HG02943 (cell line): Measurements from ENCODE around the gene EPHB2.

Experiments
- ATAC-seq: cut with Tn5 transposase; IDR thresholded peaks from one replicate; pipeline ENCODE4 v1.9.1; 2021; ENCODE audit warnings: mild to moderate bottlenecking, low read depth, moderate library complexity; ENCODE audit not compliant: unreplicated experiment

Gene EPHB2

GRCh38 chr1:22747735-22748073 lies 37.1 kb downstream of the EPHB2 start:
- ATAC-seq, result no peak

- no peak for ATAC-seq
Measured at GRCh38 chr1:22749503-22749902, 38.9 kb downstream of the EPHB2 start.

- no peak for ATAC-seq
Measured at GRCh38 chr1:22749919-22750684, 39.5 kb downstream of the EPHB2 start.

- no peak for ATAC-seq
Measured at GRCh38 chr1:22750685-22751051, 40.0 kb downstream of the EPHB2 start.

- no peak for ATAC-seq
Measured at GRCh38 chr1:22751124-22751531, 40.5 kb downstream of the EPHB2 start.

GRCh38 chr1:22752339-22752738 lies 41.7 kb downstream of the EPHB2 start:
- no peak for ATAC-seq

DNA sequence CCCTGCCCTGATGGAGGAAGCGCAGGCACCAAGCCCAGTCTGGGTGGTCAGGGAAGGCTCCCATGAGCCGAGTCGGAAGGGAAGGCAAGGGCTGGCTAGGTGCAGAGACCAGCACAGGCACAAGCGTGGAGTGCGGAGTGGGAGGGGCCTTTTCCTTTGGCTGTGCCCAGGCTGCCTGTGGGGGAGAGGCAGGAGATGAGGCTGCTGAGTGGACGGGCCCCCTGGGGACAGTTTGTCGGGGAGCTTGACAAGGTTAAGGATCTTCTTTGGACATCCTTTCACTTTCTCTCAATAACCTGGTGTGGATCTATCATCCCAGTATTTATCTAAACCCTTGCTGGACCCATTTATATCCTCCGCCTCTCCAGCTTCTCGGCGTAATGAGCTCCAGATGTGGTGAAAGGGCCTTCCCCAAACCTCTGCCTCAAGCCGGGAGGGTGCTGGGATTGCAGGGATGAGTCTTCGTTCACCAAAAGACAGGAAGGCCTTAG lies 42.9 kb downstream of the EPHB2 start:
- no peak for ATAC-seq

GRCh38 chr1:22754106-22754768 lies 43.6 kb downstream of the EPHB2 start:
- no peak for ATAC-seq

GRCh38 chr1:22754824-22755223 lies 44.2 kb downstream of the EPHB2 start:
- no peak for ATAC-seq

DNA sequence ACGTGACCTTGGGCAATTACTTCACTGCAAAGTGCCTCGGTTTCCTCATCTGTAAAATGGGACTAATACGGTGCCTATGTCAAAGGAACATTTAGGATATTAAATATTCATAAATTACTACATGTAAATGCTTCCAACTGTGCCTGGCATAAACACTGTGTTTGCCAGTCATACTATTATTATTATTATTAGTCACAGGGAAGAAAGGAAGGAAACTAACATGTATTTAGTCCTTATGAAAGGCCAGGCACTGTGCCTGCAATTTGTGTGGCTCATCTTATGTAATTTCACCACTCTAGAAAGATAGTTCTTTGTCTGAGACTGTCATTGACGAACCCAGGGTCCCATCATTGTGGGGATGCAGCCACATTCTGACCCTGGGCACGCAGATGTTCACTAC lies 45.0 kb downstream of the EPHB2 start:
- ATAC-seq, result no peak

- ATAC-seq, result no peak
Measured at GRCh38 chr1:22756125-22756735, 45.6 kb downstream of the EPHB2 start.

DNA sequence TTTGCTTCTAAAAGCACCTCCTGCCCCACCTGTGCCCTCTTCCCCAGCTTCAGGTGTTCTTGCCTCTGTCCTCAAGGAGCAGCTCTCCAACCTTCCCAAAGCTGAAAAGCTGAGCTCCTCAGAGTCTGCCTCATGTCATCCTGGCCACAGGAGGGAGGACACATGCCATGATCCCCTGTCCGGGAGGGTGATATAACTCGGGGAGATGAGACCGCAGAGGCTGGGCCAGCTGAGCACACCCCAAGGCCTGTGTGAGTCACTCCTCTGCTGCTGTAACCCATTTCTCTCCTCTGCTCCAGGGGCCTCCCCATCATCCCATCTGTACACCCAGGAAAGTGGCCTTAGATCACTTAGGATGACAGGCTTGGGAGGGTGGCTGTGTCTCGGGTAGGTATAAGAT lies 49.8 kb downstream of the EPHB2 start:
- no peak for ATAC-seq

- ATAC-seq, result no peak
Measured at GRCh38 chr1:22761101-22761500, 50.5 kb downstream of the EPHB2 start.

DNA sequence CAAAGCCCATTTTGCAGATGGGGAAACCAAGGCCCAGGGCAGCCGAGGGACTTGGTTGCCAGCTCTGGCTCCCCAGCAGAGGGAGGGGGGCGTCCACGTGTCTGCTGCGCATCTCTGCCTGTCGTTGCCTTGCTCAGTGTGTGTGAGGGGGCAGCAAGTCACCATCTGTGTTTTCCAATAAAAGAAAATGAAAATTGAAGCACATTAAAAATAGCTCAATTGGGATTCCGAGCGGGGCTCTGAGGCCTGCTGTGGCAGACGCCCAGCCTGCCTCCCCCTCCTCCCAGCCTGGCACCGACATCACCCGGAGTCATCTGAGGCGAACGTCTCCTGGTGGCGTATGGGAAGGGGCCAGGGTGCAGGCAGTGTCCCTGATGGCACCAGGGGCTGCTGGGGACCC lies 51.2 kb downstream of the EPHB2 start:
- ATAC-seq, result no peak

DNA sequence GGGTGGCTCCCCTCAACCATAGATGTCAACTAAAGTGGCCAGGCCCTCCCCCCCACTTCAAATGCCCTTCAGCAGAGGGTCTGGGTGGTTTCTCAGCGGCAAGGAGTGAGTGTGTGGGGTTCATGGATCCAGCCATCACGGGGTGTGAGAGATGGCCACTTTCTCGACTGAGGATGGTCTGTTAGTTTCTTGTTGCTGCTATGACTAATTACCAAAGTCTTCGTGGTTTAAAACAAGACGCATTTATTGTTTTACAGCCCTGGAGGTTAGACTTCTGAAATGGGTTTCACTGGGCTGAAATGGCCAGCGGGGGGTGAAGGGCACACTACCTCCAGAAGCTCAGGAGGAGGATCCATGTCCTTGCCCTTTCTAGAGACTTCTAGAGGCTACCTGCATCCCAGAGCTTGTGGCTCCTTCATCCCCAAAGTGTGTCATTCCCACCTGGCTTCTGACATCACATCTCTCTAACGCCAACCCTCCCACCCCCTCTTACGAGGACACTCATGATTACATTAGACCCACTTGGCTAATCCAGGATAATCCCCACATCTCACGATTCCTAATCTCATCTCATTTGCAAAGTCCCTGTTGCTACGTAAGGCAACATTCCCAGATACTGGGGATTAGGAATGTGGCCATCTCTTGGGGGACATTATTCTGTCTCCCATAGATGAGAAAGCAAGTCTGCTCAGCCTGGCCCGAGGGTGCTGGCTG lies 53.0 kb downstream of the EPHB2 start:
- ATAC-seq, result no peak

DNA sequence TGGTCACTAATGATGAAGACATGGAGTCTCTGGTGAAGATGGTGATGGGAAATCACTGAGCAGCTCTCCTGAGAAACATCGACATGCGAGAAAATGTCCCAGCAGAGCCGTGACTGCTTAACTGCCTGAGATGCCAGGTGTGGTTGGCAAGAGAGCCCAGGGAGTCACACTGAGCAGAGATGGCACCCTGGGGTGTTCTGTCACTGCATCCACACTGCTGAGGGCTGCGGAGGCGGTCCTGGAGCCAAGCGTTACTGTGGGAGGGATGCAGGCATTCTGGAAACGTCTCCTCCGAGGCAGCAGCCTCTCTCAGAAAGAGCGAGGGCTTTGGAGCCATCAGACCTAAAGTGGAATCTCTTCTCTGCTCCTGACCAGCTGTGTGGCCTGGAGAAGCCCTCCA lies 57.2 kb downstream of the EPHB2 start:
- no peak for ATAC-seq

GRCh38 chr1:22769932-22770331 lies 59.3 kb downstream of the EPHB2 start:
- no peak for ATAC-seq

GRCh38 chr1:22772014-22772413 lies 61.4 kb downstream of the EPHB2 start:
- no peak for ATAC-seq

GRCh38 chr1:22773981-22774832 lies 63.6 kb downstream of the EPHB2 start:
- no peak for ATAC-seq

DNA sequence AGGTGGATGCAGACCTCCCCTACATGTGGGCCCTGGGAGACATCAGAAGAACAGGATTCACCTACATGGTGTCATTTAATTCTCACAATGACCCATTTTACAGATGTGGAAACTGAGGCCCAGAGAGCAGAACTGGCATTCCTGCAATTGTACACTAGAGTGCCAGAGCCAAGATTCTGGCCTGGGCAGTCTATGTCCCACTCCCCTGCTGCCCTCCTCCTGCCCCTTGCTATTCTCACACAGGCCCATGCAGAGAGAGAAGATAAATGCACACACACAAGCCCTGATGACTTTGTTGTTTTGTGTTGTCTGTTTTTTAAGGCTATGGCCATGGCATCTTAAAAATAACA lies 64.2 kb downstream of the EPHB2 start:
- no peak for ATAC-seq
